Caki2 (cell line): ENCODE data around the gene TET1. TPM values are rescaled to one million over a fixed set of nuclear protein-coding genes. Genes with fewer than 3 reads are reported as not detected.
"Not testable (repeated sequence)": the region's sequence is repeated elsewhere in the genome, so short reads cannot be mapped to it uniquely, and the experiment has no call there.

Experiments
- DNase-seq: peaks from one replicate; pipeline ENCODE4 v3.0.0-alpha.2; 2015; ENCODE audit warnings: low read depth
- in situ Hi-C: cut with HindIII; loops from 2 replicates; pipeline ENCODE4 v1.10.0; 2016; ENCODE audit warnings: low sequenced_read_pairs, low pct_unique_long_range_greater_than_20kb, mixed read lengths
- total RNA-seq: library from RNA; depleted of rRNA; stranded (reverse); fragments of >200 nt; shearing (Covaris generic); gene quantifications from 2 replicates; pipeline ENCODE4 v1.2.3, GENCODE V29; 2014; ENCODE audit warnings: low replicate concordance

The TET1 gene
- total RNA-seq, 1 experiment from 2014 or later = 0.37 TPM

GRCh38 chr10:68561865-68562649 lies 1.9 kb downstream of the TET1 start:
- in situ Hi-C loops = no loop called here
- DNase-seq = no peak

- no peak for DNase-seq
- in situ Hi-C loops = no loop called here
These were observed 2.8 kb downstream of the TET1 start for GRCh38 chr10:68562661-68563570.

GRCh38 chr10:68564712-68565111 lies 4.6 kb downstream of the TET1 start:
- in situ Hi-C loops = no loop called here

GRCh38 chr10:68565658-68566057 lies 5.5 kb downstream of the TET1 start:
- in situ Hi-C loops = no loop called here
- no peak for DNase-seq

More at GRCh38 chr10:68564712-68565111, 4.6 kb downstream of the TET1 start:
- DNase-seq = no peak

- in situ Hi-C loops = no loop called here
- DNase-seq = no peak
These were observed 6.2 kb downstream of the TET1 start for GRCh38 chr10:68566351-68566750.

GRCh38 chr10:68566955-68567354 lies 6.8 kb downstream of the TET1 start:
- DNase-seq = no peak
- in situ Hi-C loops = no loop called here

- in situ Hi-C loops = no loop called here
- DNase-seq = no peak
These were observed 12.0 kb downstream of the TET1 start for GRCh38 chr10:68572151-68572550.

GRCh38 chr10:68574051-68574450 lies 13.9 kb downstream of the TET1 start:
- DNase-seq = no peak
- in situ Hi-C loops = no loop called here

- no peak for DNase-seq
- in situ Hi-C loops = no loop called here
These were observed 16.0 kb downstream of the TET1 start for GRCh38 chr10:68576118-68576517.

- DNase-seq = no peak
- in situ Hi-C loops = no loop called here
These were observed 18.8 kb downstream of the TET1 start for GRCh38 chr10:68578974-68579373.

- DNase-seq, in situ Hi-C loops: not testable (repeated sequence)
These were observed 24.1 kb downstream of the TET1 start for GRCh38 chr10:68584187-68584586.

GRCh38 chr10:68586606-68587305 lies 26.6 kb downstream of the TET1 start:
- in situ Hi-C loops = no loop called here
- no peak for DNase-seq

- peak; percentile 54 for DNase-seq
- in situ Hi-C loops = no loop called here
These were observed 34.3 kb downstream of the TET1 start for GRCh38 chr10:68594405-68594804.

GRCh38 chr10:68595513-68595912 lies 35.4 kb downstream of the TET1 start:
- no peak for DNase-seq
- in situ Hi-C loops = no loop called here

- DNase-seq = no peak
- in situ Hi-C loops = no loop called here
These were observed 37.3 kb downstream of the TET1 start for GRCh38 chr10:68597407-68597806.

GRCh38 chr10:68598978-68599770 lies 39.0 kb downstream of the TET1 start:
- in situ Hi-C loops = no loop called here
- no peak for DNase-seq

- DNase-seq = no peak
- in situ Hi-C loops = no loop called here
These were observed 39.6 kb downstream of the TET1 start for GRCh38 chr10:68599771-68600040.

GRCh38 chr10:68600041-68600778 lies 40.1 kb downstream of the TET1 start:
- in situ Hi-C loops = no loop called here
- peak; percentile 72 for DNase-seq
